Breast epithelium (tissue), 4 donors: Measurements from ENCODE around the gene RIPOR2. TPM values are rescaled to one million over a fixed set of nuclear protein-coding genes. Genes with fewer than 3 reads are reported as not detected.

ENCODE experiments used
- DNase-seq, 2 donors: peaks; one replicate each; pipeline ENCODE4 v3.0.0-alpha.2; 2019; ENCODE audit warnings: low spot score in 2 of 2
- H3K27ac ChIP-seq, 2 donors: fragments of 200-600 bp; sonication (generic) in 1 of 2; one replicate each; pipeline ENCODE4 v1.5.1; 2016 to 2019; ENCODE audit warnings: mild to moderate bottlenecking in 1 of 2
- H3K27me3 ChIP-seq, 2 donors: fragments of 200-600 bp; sonication (generic) in 1 of 2; one replicate each; pipeline versions ENCODE4 v1.5.1 to v1.6.0; 2017 to 2019; ENCODE audit warnings: control low read depth in 1 of 2, mild to moderate bottlenecking in 1 of 2
- H3K36me3 ChIP-seq: fragments of 200-600 bp; one replicate; pipeline ENCODE4 v1.5.1; 2019
- H3K4me1 ChIP-seq, 2 donors: fragments of 200-600 bp; sonication (generic); one replicate each; pipeline ENCODE4 v1.5.1; 2016 to 2019; ENCODE audit warnings: control low read depth in 1 of 2
- H3K4me3 ChIP-seq, 3 donors: fragments of 200-600 bp; sonication (generic); 1 replicate in 2 of 3; 2 replicates in 1 of 3; pipeline ENCODE4 v1.5.1; 2016 to 2019; ENCODE audit warnings: mild to moderate bottlenecking in 3 of 3, moderate library complexity in 2 of 3
- H3K9me3 ChIP-seq, 2 donors: fragments of 200-600 bp; sonication (generic) in 1 of 2; one replicate each; pipeline ENCODE4 v1.5.1; 2016 to 2019; ENCODE audit warnings: control low read depth in 1 of 2
- CTCF ChIP-seq, 3 donors: fragments of 450-650 bp; IDR thresholded peaks; one replicate each; pipeline ENCODE4 v1.5.1; 2016 to 2017; ENCODE audit warnings: antibody characterized with exemption in 3 of 3, mild to moderate bottlenecking in 3 of 3, moderate library complexity in 3 of 3
- POLR2A ChIP-seq: fragments of 450-650 bp; IDR thresholded peaks from one replicate; pipeline ENCODE4 v1.6.1; 2016; ENCODE audit warnings: antibody characterized with exemption, mild to moderate bottlenecking, moderate library complexity
- POLR2AphosphoS5 ChIP-seq, 3 donors: sonication (generic); formaldehyde crosslinking; IDR thresholded peaks; one replicate each; pipeline ENCODE4 v1.6.1; 2017; ENCODE audit warnings: antibody characterized with exemption in 3 of 3
- intact Hi-C: fragments of 100-400 bp; cut with DNase I; formaldehyde crosslinking; loops from one replicate; pipeline ENCODE4 v1.15.1; 2023; ENCODE audit warnings: low total_unique reads
- total RNA-seq, 3 donors: library from RNA; depleted of rRNA; stranded (reverse); fragments of >200 nt; gene quantifications; one replicate each; pipeline ENCODE4 v1.1.0, GENCODE V29; 2016

The RIPOR2 gene
- total RNA-seq, 3 donors from 2014 or later = 13.8 to 70.5 (median 29.2) TPM

- H3K27ac ChIP-seq = no peak overlapping the region
- no peak for TF ChIP-seq POLR2AphosphoS5 (IDR thresholded peaks at IDR 0.05)
- no peak for TF ChIP-seq CTCF (IDR thresholded peaks at IDR 0.05)
- TF ChIP-seq POLR2A = no peak
- H3K27me3 ChIP-seq = no peaks in the 10 kb centered on the region
- intact Hi-C loops = no loop called here
- no peak for DNase-seq
- no peaks in the 10 kb centered on the region for H3K4me1 ChIP-seq
- H3K4me3 ChIP-seq = no peak overlapping the region
- no peaks in the 10 kb centered on the region for H3K36me3 ChIP-seq
- no peaks in the 10 kb centered on the region for H3K9me3 ChIP-seq
Measured at GRCh38 chr6:24922170-24922569, 13.6 kb downstream of the RIPOR2 start.

- no peak overlapping the region for H3K27ac ChIP-seq
- intact Hi-C loops = no loop called here
- H3K9me3 ChIP-seq = no peaks in the 10 kb centered on the region
- DNase-seq = no peak
- H3K27me3 ChIP-seq = no peaks in the 10 kb centered on the region
- no peaks in the 10 kb centered on the region for H3K4me1 ChIP-seq
- TF ChIP-seq POLR2AphosphoS5 (IDR thresholded peaks at IDR 0.05) (no peak), CTCF (IDR thresholded peaks at IDR 0.05) (no peak), POLR2A (no peak)
- H3K4me3 ChIP-seq = no peak overlapping the region
- no peaks in the 10 kb centered on the region for H3K36me3 ChIP-seq
Measured at GRCh38 chr6:24920136-24920535, 15.6 kb downstream of the RIPOR2 start.

- Histone ChIP-seq H3K36me3 (no peaks in the 10 kb centered on the region), H3K4me1 (no peaks in the 10 kb centered on the region), H3K9me3 (no peaks in the 10 kb centered on the region), H3K27me3 (no peaks in the 10 kb centered on the region), H3K4me3 (no peak overlapping the region), H3K27ac (no peak overlapping the region)
- DNase-seq = no peak
- TF ChIP-seq CTCF (IDR thresholded peaks at IDR 0.05) (no peak), POLR2AphosphoS5 (IDR thresholded peaks at IDR 0.05) (no peak), POLR2A (no peak)
- intact Hi-C loops = no loop called here
Measured at GRCh38 chr6:24919056-24919892, 16.5 kb downstream of the RIPOR2 start.

GRCh38 chr6:24918641-24919055 lies 17.1 kb downstream of the RIPOR2 start:
- no peak for TF ChIP-seq POLR2A
- TF ChIP-seq POLR2AphosphoS5 (IDR thresholded peaks at IDR 0.05) = no peak
- no peak for TF ChIP-seq CTCF (IDR thresholded peaks at IDR 0.05)
- Histone ChIP-seq H3K27me3 (no peaks in the 10 kb centered on the region), H3K4me3 (no peak overlapping the region), H3K9me3 (no peaks in the 10 kb centered on the region), H3K4me1 (no peaks in the 10 kb centered on the region), H3K27ac (no peak overlapping the region), H3K36me3 (no peaks in the 10 kb centered on the region)
- intact Hi-C loops = no loop called here
- no peak for DNase-seq

GRCh38 chr6:24916496-24916895 lies 19.3 kb downstream of the RIPOR2 start:
- Histone ChIP-seq H3K4me1 (peaks cover 0 to 5% of the 10 kb centered on the region in 2 donors), H3K27me3 (no peaks in the 10 kb centered on the region), H3K27ac (no peak overlapping the region), H3K9me3 (no peaks in the 10 kb centered on the region), H3K36me3 (no peaks in the 10 kb centered on the region), H3K4me3 (no peak overlapping the region)
- intact Hi-C loops = no loop called here
- no peak for DNase-seq
- no peak for TF ChIP-seq CTCF (IDR thresholded peaks at IDR 0.05)
- no peak for TF ChIP-seq POLR2AphosphoS5 (IDR thresholded peaks at IDR 0.05)
- no peak for TF ChIP-seq POLR2A
